Measurements from ENCODE around the gene OPTC.

DNA sequence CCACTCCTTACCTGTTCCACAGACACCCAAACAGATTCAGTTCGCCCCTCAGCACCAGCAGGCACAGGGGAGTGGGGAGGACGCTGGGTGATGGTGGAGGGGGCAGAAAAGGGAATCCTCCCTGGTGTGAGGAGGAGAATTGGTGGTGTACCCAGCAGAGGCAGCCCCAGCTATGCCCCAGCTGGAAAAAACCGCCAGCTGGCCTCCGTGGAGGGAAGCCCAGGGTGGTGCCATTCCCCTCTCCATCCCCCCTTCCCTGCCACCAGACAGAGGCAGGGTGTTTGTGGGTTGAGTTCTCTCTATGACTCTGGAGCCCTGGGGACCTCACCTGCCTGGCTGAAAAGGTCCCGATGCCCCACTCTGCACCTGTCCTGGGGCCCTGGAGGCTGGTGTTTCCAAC lies 27.9 kb downstream of the OPTC start:
- no peak for TF ChIP-seq EP300 (IDR thresholded peaks at IDR 0.05; ENCODE audit: borderline replicate concordance)
- TF ChIP-seq, protein P1, sequence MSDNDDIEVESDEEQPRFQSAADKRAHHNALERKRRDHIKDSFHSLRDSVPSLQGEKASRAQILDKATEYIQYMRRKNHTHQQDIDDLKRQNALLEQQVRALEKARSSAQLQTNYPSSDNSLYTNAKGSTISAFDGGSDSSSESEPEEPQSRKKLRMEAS (IDR thresholded peaks at IDR 0.05): no peak
- TF ChIP-seq CEBPB (IDR thresholded peaks at IDR 0.05): no peak
- TF ChIP-seq ZBTB7A (IDR thresholded peaks at IDR 0.05; ENCODE audit: low read depth): no peak
- no peak for TF ChIP-seq YY1 (IDR thresholded peaks at IDR 0.05; ENCODE audit: low read depth)
- TF ChIP-seq, protein P2, sequence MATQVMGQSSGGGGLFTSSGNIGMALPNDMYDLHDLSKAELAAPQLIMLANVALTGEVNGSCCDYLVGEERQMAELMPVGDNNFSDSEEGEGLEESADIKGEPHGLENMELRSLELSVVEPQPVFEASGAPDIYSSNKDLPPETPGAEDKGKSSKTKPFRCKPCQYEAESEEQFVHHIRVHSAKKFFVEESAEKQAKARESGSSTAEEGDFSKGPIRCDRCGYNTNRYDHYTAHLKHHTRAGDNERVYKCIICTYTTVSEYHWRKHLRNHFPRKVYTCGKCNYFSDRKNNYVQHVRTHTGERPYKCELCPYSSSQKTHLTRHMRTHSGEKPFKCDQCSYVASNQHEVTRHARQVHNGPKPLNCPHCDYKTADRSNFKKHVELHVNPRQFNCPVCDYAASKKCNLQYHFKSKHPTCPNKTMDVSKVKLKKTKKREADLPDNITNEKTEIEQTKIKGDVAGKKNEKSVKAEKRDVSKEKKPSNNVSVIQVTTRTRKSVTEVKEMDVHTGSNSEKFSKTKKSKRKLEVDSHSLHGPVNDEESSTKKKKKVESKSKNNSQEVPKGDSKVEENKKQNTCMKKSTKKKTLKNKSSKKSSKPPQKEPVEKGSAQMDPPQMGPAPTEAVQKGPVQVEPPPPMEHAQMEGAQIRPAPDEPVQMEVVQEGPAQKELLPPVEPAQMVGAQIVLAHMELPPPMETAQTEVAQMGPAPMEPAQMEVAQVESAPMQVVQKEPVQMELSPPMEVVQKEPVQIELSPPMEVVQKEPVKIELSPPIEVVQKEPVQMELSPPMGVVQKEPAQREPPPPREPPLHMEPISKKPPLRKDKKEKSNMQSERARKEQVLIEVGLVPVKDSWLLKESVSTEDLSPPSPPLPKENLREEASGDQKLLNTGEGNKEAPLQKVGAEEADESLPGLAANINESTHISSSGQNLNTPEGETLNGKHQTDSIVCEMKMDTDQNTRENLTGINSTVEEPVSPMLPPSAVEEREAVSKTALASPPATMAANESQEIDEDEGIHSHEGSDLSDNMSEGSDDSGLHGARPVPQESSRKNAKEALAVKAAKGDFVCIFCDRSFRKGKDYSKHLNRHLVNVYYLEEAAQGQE (IDR thresholded peaks at IDR 0.05; ENCODE audit: low read depth): no peak
- TF ChIP-seq CREB1 (IDR thresholded peaks at IDR 0.05; ENCODE audit: low read depth): no peak
- TF ChIP-seq RAD21 (IDR thresholded peaks at IDR 0.05; ENCODE audit: low read depth): no peak
- TF ChIP-seq NFIC (IDR thresholded peaks at IDR 0.05): no peak
- TF ChIP-seq, protein P3, sequence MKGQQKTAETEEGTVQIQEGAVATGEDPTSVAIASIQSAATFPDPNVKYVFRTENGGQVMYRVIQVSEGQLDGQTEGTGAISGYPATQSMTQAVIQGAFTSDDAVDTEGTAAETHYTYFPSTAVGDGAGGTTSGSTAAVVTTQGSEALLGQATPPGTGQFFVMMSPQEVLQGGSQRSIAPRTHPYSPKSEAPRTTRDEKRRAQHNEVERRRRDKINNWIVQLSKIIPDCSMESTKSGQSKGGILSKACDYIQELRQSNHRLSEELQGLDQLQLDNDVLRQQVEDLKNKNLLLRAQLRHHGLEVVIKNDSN (IDR thresholded peaks at IDR 0.05): no peak
